Ishikawa (cell line): ENCODE results near the gene SMARCC1.

Experiments
- CEBPB ChIP-seq: IDR thresholded peaks from 2 replicates; pipeline ENCODE4 v1.6.1; 2012
- CREB1 ChIP-seq: IDR thresholded peaks from 2 replicates; pipeline ENCODE4 v1.6.1; 2012; ENCODE audit warnings: low read depth
- EGR1 ChIP-seq: IDR thresholded peaks from 2 replicates; pipeline ENCODE4 v1.6.1; 2012
- EP300 ChIP-seq: IDR thresholded peaks from 2 replicates; pipeline ENCODE4 v1.6.1; 2012; ENCODE audit warnings: borderline replicate concordance
- FOXM1 ChIP-seq: IDR thresholded peaks from 2 replicates; pipeline ENCODE4 v1.6.1; 2012; ENCODE audit warnings: low read depth, borderline replicate concordance
- NFIC ChIP-seq: IDR thresholded peaks from 2 replicates; pipeline ENCODE4 v1.6.1; 2012
- RAD21 ChIP-seq: IDR thresholded peaks from 2 replicates; pipeline ENCODE4 v1.6.1; 2012; ENCODE audit warnings: low read depth
- TAF1 ChIP-seq: IDR thresholded peaks from 2 replicates; pipeline ENCODE4 v1.6.1; 2012; ENCODE audit warnings: low read depth, mild to moderate bottlenecking
- TCF12 ChIP-seq: IDR thresholded peaks from 2 replicates; pipeline ENCODE4 v1.6.1; 2012; ENCODE audit warnings: low read depth
- TEAD4 ChIP-seq: IDR thresholded peaks from 2 replicates; pipeline ENCODE4 v1.6.1; 2012
- YY1 ChIP-seq: IDR thresholded peaks from 2 replicates; pipeline ENCODE4 v1.6.1; 2012; ENCODE audit warnings: low read depth
- ZBTB7A ChIP-seq: IDR thresholded peaks from 2 replicates; pipeline ENCODE4 v1.6.1; 2012; ENCODE audit warnings: low read depth
- TF ChIP-seq, protein P1 (sequence below): IDR thresholded peaks from 2 replicates; pipeline ENCODE4 v1.6.1; 2012
- TF ChIP-seq, protein P2 (sequence below): IDR thresholded peaks from 2 replicates; pipeline ENCODE4 v1.6.1; 2012; ENCODE audit warnings: low read depth, mild to moderate bottlenecking
- TF ChIP-seq, protein P3 (sequence below): IDR thresholded peaks from 2 replicates; pipeline ENCODE4 v1.6.1; 2012

Gene SMARCC1

DNA sequence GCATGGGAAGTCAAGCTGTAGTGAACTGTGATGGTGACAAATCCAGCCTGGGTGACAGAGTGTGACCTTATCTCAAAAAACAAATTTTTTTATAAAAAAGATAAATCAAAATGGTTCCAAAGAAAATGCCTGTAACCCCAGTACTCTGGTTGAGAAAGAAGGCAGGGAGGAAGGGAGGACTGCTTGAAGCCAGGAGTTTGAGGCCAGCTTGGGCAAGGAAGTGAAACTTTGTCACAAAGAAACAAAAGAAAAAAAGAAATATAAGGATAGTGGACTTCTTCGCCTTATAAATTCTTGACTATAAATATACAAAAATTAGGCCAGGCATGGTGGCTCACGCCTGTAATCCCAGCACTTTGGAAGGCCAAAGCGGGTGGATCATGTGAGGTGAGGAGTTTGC, 34.1 kb downstream of the SMARCC1 start:
- TF ChIP-seq TCF12: no peak
- TF ChIP-seq FOXM1: no peak
- no peak for TF ChIP-seq EGR1
- TF ChIP-seq CEBPB: no peak
- TF ChIP-seq, protein P1, sequence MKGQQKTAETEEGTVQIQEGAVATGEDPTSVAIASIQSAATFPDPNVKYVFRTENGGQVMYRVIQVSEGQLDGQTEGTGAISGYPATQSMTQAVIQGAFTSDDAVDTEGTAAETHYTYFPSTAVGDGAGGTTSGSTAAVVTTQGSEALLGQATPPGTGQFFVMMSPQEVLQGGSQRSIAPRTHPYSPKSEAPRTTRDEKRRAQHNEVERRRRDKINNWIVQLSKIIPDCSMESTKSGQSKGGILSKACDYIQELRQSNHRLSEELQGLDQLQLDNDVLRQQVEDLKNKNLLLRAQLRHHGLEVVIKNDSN: no peak
- TF ChIP-seq CREB1: no peak
- no peak for TF ChIP-seq RAD21
- TF ChIP-seq, protein P2, sequence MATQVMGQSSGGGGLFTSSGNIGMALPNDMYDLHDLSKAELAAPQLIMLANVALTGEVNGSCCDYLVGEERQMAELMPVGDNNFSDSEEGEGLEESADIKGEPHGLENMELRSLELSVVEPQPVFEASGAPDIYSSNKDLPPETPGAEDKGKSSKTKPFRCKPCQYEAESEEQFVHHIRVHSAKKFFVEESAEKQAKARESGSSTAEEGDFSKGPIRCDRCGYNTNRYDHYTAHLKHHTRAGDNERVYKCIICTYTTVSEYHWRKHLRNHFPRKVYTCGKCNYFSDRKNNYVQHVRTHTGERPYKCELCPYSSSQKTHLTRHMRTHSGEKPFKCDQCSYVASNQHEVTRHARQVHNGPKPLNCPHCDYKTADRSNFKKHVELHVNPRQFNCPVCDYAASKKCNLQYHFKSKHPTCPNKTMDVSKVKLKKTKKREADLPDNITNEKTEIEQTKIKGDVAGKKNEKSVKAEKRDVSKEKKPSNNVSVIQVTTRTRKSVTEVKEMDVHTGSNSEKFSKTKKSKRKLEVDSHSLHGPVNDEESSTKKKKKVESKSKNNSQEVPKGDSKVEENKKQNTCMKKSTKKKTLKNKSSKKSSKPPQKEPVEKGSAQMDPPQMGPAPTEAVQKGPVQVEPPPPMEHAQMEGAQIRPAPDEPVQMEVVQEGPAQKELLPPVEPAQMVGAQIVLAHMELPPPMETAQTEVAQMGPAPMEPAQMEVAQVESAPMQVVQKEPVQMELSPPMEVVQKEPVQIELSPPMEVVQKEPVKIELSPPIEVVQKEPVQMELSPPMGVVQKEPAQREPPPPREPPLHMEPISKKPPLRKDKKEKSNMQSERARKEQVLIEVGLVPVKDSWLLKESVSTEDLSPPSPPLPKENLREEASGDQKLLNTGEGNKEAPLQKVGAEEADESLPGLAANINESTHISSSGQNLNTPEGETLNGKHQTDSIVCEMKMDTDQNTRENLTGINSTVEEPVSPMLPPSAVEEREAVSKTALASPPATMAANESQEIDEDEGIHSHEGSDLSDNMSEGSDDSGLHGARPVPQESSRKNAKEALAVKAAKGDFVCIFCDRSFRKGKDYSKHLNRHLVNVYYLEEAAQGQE: no peak

DNA sequence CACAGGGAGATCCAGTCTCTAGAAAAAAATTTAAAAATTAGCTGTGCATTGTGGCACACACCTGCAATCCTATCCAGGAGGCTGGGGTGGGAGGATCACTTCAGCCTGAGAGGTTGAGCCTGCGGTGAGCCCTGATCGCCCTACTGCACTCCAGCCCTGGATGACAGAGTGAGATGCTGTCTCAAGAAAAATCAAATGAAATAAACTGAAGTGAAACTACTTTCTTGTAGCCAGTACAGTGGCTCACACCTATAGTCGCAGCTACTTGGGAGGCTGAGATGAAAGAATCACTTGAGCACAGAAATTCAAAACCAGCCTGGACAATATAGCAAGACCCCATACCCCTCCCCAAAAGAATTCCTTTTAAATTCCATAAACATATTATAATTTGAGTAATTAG, 35.4 kb downstream of the SMARCC1 start:
- no peak for TF ChIP-seq CREB1
- TF ChIP-seq EP300: no peak
- TF ChIP-seq, protein P3, sequence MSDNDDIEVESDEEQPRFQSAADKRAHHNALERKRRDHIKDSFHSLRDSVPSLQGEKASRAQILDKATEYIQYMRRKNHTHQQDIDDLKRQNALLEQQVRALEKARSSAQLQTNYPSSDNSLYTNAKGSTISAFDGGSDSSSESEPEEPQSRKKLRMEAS: no peak
- TF ChIP-seq, protein P2: no peak
- TF ChIP-seq TEAD4: no peak
- no peak for TF ChIP-seq TCF12

DNA sequence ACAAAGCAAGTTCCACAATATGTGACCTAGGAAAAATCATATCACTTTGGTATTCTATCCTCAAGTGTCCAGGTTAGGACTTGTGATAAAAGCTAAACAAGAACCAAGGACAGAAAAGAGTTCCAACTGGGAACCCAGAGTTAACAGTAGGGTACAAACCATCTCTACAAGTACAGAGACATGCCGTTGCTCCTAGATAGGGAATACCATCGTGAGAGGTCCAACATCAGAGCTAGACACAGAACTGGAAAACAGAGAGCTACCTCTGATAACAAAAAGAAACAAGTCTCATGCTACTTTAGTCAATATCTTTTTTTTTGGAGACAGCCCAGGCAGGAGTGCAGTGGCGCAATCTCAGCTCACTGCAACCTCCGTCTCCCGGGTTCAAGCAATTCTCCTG, 37.8 kb downstream of the SMARCC1 start:
- no peak for TF ChIP-seq ZBTB7A
- TF ChIP-seq CEBPB: no peak
- no peak for TF ChIP-seq TCF12
- TF ChIP-seq, protein P2: no peak

DNA sequence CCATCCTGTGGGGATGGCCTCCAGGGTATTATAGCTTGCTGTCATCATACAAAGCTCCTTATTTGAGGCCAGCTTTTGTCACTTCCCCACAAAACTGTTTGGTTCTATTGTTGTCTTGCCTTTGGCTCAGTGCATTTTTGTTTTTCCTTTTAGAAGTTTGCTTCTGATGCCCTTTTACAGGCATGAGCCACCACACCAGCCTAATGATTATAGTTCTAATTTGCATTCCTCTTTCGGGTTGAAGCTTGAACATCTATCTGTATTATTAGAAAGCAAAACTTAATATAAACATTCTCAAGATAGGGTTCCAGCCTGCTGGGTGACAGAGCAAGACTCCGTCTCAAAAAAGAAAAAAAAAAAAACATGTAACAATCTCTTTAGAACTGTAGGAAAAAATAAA, 39.8 kb downstream of the SMARCC1 start:
- TF ChIP-seq TCF12: no peak
- no peak for TF ChIP-seq CEBPB
- no peak for TF ChIP-seq FOXM1
- TF ChIP-seq ZBTB7A: no peak
- no peak for TF ChIP-seq TEAD4
- TF ChIP-seq RAD21: no peak
- TF ChIP-seq, protein P1: no peak
- TF ChIP-seq, protein P3: no peak
- TF ChIP-seq TAF1: no peak
- TF ChIP-seq CREB1: no peak
- TF ChIP-seq EP300: no peak

DNA sequence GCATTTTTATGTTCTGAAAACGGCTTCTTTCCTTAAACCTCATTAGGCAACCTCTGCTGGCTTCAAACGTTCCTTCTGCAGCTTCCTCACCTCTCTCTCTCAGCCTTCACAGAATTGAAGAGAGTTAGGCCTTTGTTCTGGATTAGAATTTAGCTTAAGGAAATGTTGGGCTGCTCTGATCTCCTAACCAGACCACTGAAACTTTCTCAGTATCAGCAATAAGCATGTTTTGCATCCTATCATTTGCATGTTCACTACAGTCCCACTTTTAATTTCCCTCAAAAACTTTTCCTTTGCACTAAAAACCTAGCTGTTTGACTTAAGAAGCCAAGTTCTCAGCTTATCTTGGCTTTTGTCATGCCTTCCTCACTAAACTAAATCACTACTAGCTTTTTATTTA, 49.5 kb downstream of the SMARCC1 start:
- TF ChIP-seq CEBPB: no peak

DNA sequence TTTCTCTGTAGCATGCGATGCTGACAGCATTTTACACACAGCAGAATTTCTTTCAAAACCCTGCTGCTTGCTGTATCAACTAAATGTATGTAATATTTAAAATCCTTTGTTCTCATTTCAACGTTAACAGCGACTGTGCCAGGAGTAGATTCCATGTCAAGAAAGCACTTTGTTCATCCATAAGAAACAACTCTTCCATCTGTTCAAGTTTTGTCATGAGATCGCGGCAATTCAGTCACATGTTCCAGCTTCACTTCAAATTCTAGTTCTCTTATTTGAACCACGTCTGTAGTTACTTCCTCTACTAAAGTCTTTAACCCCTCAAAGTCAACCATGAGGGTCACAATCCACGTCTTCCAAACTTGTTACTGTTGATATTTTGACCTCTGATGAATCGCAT, 50.6 kb downstream of the SMARCC1 start:
- no peak for TF ChIP-seq TCF12
- TF ChIP-seq NFIC: no peak
- no peak for TF ChIP-seq EP300
- TF ChIP-seq ZBTB7A: no peak
- no peak for TF ChIP-seq TEAD4
- no peak for TF ChIP-seq YY1
- TF ChIP-seq RAD21: no peak
- TF ChIP-seq CREB1: no peak
- TF ChIP-seq, protein P3: no peak
- TF ChIP-seq FOXM1: no peak
- TF ChIP-seq, protein P1: no peak
- TF ChIP-seq TAF1: no peak
- TF ChIP-seq, protein P2: no peak
- TF ChIP-seq CEBPB: no peak
